Adrenal gland (tissue), 12 donors: ENCODE measurements around the gene ZNF786. TPM values are rescaled to one million over a fixed set of nuclear protein-coding genes. Genes with fewer than 3 reads are reported as not detected.
"Not testable (repeated sequence)": the region's sequence is repeated elsewhere in the genome, so short reads cannot be mapped to it uniquely, and the experiment has no call there.

Source experiments
- DNase-seq, 7 donors: peaks; one replicate each; pipeline ENCODE4 v3.0.0-alpha.2; 2019 to 2020
- H3K27ac ChIP-seq, 5 donors: fragments of 200-600 bp; sonication (generic) in 4 of 5; 1 replicate in 3 of 5; 2 replicates in 2 of 5; pipeline versions ENCODE4 v1.5.1 to v1.8.0; 2016 to 2020; ENCODE audit warnings: mild to moderate bottlenecking in 1 of 5
- H3K27me3 ChIP-seq: fragments of 200-600 bp; 2 replicates; pipeline ENCODE4 v1.8.0; 2021
- H3K36me3 ChIP-seq, 2 donors: fragments of 200-600 bp; replicated peaks in 1 of 2; 1 replicate in 1 of 2; 2 replicates in 1 of 2; pipeline versions ENCODE4 v1.5.1 to v1.8.0; 2018 to 2022
- H3K4me1 ChIP-seq, 2 donors: fragments of 200-600 bp; replicated peaks in 1 of 2; 1 replicate in 1 of 2; 2 replicates in 1 of 2; pipeline versions ENCODE4 v1.5.1 to v1.8.0; 2018 to 2021
- H3K4me3 ChIP-seq, 4 donors: fragments of 200-600 bp; sonication (generic) in 3 of 4; one replicate each; pipeline ENCODE4 v1.5.1; 2016 to 2018
- H3K9me3 ChIP-seq, 3 donors: fragments of 200-600 bp; sonication (generic) in 1 of 3; replicated peaks in 1 of 3; 1 replicate in 2 of 3; 2 replicates in 1 of 3; pipeline versions ENCODE4 v1.5.1 to v1.8.0; 2016 to 2021
- CTCF ChIP-seq, 6 experiments: fragments of 450-650 bp in 4 of 6; fragments of 200-600 bp in 2 of 6; sonication (generic) in 1 of 6; IDR thresholded peaks; 1 replicate in 5 of 6; 2 replicates in 1 of 6; pipeline versions ENCODE4 v1.5.1 to v1.8.0; 2016 to 2021; ENCODE audit warnings: antibody characterized with exemption in 6 of 6, mild to moderate bottlenecking in 2 of 6, moderate library complexity in 1 of 6
- POLR2A ChIP-seq, 2 donors: fragments of 450-650 bp; IDR thresholded peaks; one replicate each; pipeline ENCODE4 v1.6.1; 2017; ENCODE audit warnings: antibody characterized with exemption in 2 of 2, mild to moderate bottlenecking in 2 of 2, moderate library complexity in 1 of 2
- WGBS, 4 donors: extraction: QIAGEN DNeasy Blood & Tissue Kit in 2 of 4; methylation state at CpG; one replicate each; pipeline versions ENCODE4 v1.1.5 to v1.1.7; 2013 to 2017; 5-methylcytosine and 5-hydroxymethylcytosine counted together
- intact Hi-C, 2 donors: fragments of 100-400 bp; cut with DNase I; formaldehyde crosslinking; loops; one replicate each; pipeline versions ENCODE4 v1.14.1 to v1.15.0; 2022 to 2023
- polyA plus RNA-seq, 3 donors: library from polyadenylated mRNA; stranded (reverse); fragments of 200-250 nt in 2 of 3; fragments of 350-450 nt in 1 of 3; fragmentation: Illumina TruSeq in 1 of 3; extraction: RNeasy Lipid Tissue Mini Kit (QIAGEN cat#74804) in 1 of 3; gene quantifications; one replicate each; pipeline ENCODE4 v1.2.3, GENCODE V29; 2013 to 2014
- total RNA-seq, 9 donors: library from RNA; depleted of rRNA in 4 of 9; stranded (reverse); fragments of >200 nt in 4 of 9; fragments of 120-200 nt in 1 of 9; fragmentation: NEBNext Ultra II Directional in 1 of 9; extraction: Animal tissue kit (Norgen Biotek cat#: 25700) in 1 of 9; gene quantifications; one replicate each; pipeline versions ENCODE4 v1.1.0 to v1.2.4, GENCODE V29; 2013 to 2023
- donor health status: healthy with polysubstance abuse.
- donor health status: Bipolar disorder and iron deficiency.
- donor health status: DM: yes; HTN: yes; CAD: no.
- donor health status: DM: no; HTN: no; CAD: no.
- donor health status: DM: no; HTN: no; CAD: no.
- donor health status: DM: yes; HTN: yes; CAD: no.

ZNF786 gene
- total and polyA plus RNA-seq, 12 donors = 2.6 to 13.0 (median 4.8) TPM

- H3K36me3 ChIP-seq = no peaks in the 10 kb centered on the region
- intact Hi-C loops = loop anchor here (10.0 kb wide), 2 partner anchors 48 to 92 kb away; partner anchors contain the start of gene ZNF398 (in 1 of the 2)
- H3K4me1 ChIP-seq = peaks cover 0 to under 1% of the 10 kb centered on the region in 2 donors
- DNase-seq = no peak
- whole genome bisulfite sequencing, 4 donors = 66 to 77% (median 71%) methylated on average over 4 of the region's 4 CpGs
- no peaks in the 10 kb centered on the region for H3K27me3 ChIP-seq
- no peak overlapping the region for H3K27ac ChIP-seq
- no peak overlapping the region for H3K4me3 ChIP-seq
- H3K9me3 ChIP-seq = no peaks in the 10 kb centered on the region
- TF ChIP-seq CTCF (IDR thresholded peaks at IDR 0.05) (no peak), POLR2A (IDR thresholded peaks at IDR 0.05) (no peak)
These were observed 6.6 kb upstream of the ZNF786 start for GRCh38 chr7:149097088-149097487.

DNA sequence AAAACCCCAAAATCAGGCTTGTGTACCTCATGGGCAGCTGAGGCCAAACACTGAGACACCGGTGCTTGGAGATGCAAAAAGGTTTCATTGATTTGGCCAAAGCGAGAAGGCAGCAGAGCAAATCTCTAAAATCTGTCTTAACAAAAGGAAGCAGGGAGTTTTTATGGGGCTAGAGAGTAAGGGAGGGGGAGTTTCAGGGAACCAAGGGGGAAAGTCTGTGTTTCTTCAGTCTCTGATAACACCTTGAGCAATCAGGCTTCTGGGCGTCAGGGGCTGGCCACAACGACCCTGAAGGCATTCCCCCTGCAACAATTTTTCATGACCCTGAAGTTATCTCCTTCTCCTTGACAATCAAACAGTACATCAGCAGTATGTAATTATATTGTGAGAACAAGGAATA lies 2.7 kb upstream of the ZNF786 start:
- no peak overlapping the region for H3K27ac ChIP-seq
- H3K4me3 ChIP-seq = no peak overlapping the region
- peak in 1 of 7 donors; percentile 38 for DNase-seq
- intact Hi-C loops = loop anchor here (5.0 to 10.0 kb wide), 3 partner anchors 52 to 88 kb away; partner anchors contain the start of gene ZNF398 (in 1 of the 2)
- TF ChIP-seq POLR2A (IDR thresholded peaks at IDR 0.05) = no peak
- WGBS, 4 donors = 38 to 49% (median 47%) methylated on average over 4 of the region's 4 CpGs
- H3K27me3 ChIP-seq = no peaks in the 10 kb centered on the region
- H3K4me1 ChIP-seq = peaks cover 4 to 11% of the 10 kb centered on the region in 2 donors
- no peaks in the 10 kb centered on the region for H3K9me3 ChIP-seq
- H3K36me3 ChIP-seq = no peaks in the 10 kb centered on the region

DNA sequence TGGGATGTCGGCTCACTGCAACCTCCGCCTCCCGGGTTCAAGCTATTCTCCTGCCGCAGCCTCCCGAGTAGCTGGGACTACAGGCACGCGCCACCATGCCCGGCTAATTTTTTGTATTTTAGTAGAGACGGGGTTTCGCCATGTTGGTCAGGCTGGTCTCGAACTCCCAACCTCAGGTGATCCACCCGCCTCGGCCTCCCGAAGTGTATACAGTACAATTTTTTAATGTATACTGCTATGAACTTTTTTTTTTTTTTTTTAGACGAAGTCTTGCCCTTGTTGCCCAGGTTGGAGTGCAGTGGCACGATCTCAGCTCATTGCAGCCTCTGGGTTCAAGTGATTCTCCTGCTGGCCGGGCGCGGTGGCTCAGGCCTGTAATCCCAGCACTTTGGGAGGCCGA lies 1.7 kb upstream of the ZNF786 start:
- peaks cover 4 to 11% of the 10 kb centered on the region in 2 donors for H3K4me1 ChIP-seq
- 96 to 97% (median 97%) methylated on average over 15 to 20 of the region's 20 CpGs for WGBS, 4 donors
- H3K27ac ChIP-seq = peak overlapping the region in 1 of 5 donors; percentile 97
- not testable (repeated sequence) for H3K27me3 ChIP-seq, H3K9me3 ChIP-seq, H3K36me3 ChIP-seq, H3K4me3 ChIP-seq, DNase-seq
- intact Hi-C loops = loop anchor here (5.0 to 10.0 kb wide), 3 partner anchors 53 to 87 kb away; partner anchors contain the start of gene ZNF398 (in 1 of the 2)

DNA sequence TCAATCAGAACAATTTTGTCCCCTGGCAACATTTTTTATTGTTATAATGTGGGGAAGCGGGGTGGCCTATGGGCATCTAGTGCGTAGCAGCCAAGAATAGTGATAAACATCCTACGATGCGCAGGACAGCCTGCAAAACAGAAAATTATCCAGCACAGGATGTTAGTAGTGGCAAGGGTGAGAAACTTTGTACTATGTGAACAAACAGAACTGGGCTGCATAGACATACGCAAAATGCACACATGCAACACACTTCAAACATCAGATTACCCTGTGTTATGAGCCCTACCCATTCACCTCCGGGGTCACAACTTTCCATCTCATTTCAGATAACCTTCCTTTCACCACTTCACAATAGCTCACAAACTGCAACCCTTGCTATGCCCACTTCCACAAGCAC lies 3.1 kb downstream of the ZNF786 start:
- intact Hi-C loops = no loop called here
- WGBS, 4 donors = 95 to 98% (median 96%) methylated on average over 6 of the region's 6 CpGs

DNA sequence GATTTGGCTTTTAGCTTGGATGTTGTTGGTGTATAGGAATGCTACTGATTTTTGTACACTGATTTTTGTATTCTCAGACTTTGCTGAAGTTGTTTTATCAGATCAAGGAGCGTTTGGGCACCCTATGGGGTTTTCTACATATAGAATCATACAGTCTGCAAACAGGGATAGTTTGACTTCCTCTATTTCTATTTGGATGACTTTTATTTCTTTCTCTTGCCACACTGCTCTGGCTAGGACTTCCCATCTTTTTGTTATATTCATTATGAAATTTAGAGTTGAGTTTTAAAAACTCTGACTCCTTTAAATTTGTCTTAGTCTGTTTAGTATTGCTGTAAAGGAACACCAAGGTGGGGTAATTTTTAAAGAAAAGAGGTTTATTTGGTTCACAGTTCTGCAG lies 4.7 kb downstream of the ZNF786 start:
- intact Hi-C loops = no loop called here
- Histone ChIP-seq H3K4me1 (peaks cover 4 to 5% of the 10 kb centered on the region in 2 donors), H3K27ac (no peak overlapping the region), H3K4me3 (no peak overlapping the region), H3K9me3 (no peaks in the 10 kb centered on the region), H3K36me3 (no peaks in the 10 kb centered on the region), H3K27me3 (no peaks in the 10 kb centered on the region)
- TF ChIP-seq POLR2A (IDR thresholded peaks at IDR 0.05) = no peak
- TF ChIP-seq CTCF (IDR thresholded peaks at IDR 0.05) = no peak
- DNase-seq = no peak
- WGBS, 4 donors = 67 to 89% (median 82%) methylated on average over 1 of the region's 1 CpG

More for the DNA sequence above, 3.1 kb downstream of the ZNF786 start:
- no peak for TF ChIP-seq POLR2A (IDR thresholded peaks at IDR 0.05)
- no peak for TF ChIP-seq CTCF (IDR thresholded peaks at IDR 0.05)
- peaks cover 4 to 11% of the 10 kb centered on the region in 2 donors for H3K4me1 ChIP-seq
- H3K27ac ChIP-seq = no peak overlapping the region
- no peak overlapping the region for H3K4me3 ChIP-seq
- H3K36me3 ChIP-seq = no peaks in the 10 kb centered on the region
- H3K27me3 ChIP-seq = no peaks in the 10 kb centered on the region
- H3K9me3 ChIP-seq = no peaks in the 10 kb centered on the region
- DNase-seq = no peak
